DMS 273 (cell line): ENCODE results near the gene TRIM29.
"Not testable (repeated sequence)": the region's sequence is repeated elsewhere in the genome, so short reads cannot be mapped to it uniquely, and the experiment has no call there.

ENCODE experiments used
- DNase-seq: peaks from one replicate; lab custom pipeline; 2025; ENCODE audit not compliant: unreplicated experiment; lab: John Stamatoyannopoulos, UW

TRIM29 gene

DNA sequence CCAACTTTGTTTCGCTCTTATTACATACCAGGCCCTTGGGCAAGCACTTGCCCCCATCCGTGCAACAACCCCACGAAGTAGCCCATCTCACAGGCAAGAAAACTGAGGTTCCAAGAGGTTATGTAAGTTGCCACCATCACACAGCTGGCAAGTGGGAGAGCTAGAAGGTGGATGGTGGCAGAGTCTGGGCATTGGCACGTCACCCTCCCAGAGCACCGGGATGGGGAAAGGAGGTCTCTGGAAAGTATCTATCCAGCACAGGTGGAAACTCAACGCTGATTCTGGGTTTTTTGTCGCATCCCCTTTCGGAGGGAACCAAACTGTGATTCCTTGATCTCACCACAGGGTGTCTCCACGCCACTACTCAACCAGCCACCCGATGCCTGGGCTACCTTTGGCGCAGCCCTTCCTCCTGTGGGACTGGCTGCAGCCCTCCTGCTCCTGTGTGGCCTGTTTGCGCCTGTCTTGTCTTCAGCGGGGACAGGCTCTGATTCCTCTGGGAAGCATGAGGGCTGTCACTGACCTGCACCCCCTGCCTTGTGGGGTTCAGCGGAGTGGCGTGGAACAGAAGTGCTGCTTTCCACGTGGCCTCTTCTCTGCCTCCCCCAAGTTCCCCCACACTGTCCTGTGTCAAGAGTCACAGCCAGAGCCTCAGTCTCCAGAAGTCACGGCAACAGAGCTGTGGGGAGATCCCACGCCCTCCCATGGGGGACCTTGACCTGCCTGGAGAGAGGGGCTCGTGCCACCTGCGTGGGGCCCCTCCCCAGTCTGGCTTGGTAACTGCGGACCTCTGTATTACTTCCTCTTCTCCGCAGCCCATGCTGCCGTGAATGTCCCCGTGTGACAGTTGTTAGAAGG is 34.4 kb upstream of the TRIM29 start:
- peak; percentile 78 for DNase-seq

DNA sequence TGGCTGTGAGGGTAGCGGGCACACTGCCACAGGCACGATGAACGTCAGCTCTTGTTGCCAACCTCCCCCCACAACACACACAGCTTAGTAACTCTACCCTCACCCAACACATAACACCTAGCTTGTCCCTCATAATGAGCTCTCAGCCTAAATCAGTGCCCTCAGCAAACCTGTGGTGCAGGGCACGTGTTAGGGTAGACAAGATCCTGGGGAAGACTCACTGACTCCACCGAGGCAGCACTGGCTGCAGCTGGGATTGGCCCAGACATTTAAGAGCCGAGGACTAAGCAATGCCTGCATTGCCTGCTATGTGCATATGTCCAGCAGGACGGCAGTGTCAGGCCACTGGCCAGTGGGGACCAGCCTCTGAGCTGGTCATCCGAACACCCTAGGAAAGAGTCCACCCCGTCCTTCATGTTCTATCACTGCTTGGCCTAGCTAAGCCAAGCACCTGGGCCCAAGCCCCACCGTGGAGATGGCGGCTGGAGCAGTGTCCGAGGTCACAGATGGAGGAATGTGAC is 32.9 kb upstream of the TRIM29 start:
- DNase-seq, result no peak

DNA sequence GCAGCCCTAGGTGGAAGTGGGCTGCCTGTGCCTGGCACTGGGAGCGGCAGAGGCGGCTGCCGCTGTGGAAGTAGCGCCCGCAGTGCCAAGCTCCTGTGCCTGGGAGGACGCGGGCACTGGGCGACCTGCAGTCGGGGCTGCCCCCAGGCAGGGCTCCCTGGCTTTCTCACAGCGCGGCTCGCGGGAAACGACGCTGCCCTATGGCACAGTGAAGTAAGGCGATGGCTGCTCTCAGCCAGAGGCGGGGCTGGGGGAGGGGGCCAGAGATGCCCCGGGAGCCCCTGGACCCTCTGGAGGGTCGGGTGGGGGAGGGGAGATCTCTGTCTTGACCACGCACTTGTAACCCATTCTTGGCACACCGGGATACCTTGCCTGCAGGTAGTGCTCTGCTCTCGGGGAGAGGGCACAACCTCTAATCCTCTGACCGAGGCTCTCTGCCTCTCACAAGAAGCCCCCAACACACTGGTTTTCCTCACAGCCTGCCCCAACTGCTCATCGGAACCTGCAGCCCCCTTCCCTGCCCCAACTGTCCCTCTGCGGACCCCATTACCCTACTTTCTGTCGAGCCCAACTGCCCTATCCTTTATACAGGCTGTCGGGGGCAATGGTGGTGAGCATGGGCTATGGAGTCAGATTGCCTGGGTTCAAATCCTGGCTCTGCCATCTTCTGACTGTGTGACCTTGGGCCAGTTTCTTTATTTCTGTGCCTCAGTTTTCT is 32.2 kb upstream of the TRIM29 start:
- DNase-seq, result no peak

DNA sequence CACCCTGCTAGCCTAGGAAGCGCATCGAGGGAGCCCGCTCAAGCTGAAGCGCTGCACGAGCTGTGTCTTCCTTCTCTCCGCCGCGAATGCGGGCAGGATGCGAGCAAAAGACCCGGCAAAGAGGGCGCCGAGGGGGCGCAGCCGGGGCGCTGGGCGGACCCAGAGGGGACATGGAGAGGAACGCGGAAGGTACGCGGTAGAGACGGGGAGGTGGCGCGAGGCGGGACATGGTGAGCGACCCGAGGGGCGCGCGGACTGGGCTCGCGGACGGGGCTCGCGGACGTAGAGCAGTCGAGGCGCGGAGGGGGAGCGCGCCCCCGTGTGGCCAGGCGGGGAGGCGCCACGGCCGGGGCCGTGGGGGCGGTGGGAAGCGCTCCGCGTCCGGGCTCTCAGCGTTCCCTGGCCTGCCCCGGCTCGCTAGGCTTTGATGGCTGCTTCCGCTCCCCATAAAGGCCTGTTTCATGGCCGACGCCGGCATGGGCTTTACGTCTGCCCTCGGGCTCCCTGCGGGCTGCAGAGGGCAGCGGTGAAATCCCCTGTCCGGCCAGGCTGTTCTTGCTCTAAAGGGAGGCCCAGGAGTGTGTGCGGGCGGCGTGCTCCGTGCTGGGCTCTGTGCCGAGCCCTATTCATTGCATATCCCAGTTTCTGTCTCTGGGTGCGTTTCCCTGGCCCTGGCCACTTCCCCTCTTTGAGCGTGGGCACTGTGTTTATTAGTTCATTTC is 31.2 kb upstream of the TRIM29 start:
- DNase-seq, result peak; percentile 80

DNA sequence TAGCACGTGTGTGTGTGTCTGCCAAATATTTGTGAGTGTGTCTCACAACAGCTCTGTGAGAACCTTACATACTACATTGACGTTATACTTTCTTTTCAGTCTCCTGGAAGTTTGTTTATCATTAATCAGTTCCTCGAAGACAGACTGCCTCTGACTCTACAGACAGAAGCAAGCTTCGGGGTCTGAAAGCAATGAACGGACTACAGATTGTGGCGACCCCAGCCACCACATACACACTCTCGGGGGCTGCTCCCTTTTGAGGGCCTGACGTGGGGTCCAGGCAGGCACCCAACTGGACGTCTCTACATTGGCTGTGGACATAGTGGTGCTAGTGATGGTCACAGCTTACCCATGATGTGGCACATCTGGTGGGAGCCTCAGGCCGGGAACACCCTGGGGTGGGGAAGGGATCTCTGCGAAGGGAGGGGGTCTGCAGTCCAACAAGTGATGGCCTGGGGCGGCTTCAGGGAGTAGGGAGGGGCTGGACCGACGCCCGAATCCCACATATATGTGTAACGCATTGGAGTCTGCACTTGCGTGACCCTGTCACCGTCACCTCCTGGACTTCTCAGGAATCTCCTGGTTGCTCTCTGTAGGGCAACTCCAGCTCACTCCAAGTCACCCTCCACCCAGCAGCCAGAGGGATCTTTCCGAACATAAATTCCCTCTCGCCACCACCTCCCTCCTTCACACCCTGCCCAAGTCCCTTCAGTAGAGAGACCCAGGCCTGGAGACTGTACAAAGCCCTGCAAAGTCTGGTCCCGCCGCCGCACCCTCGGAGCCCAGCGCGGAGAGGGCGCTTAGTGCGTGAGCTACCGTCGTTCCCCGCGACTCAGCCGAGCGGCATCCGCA is 30.4 kb upstream of the TRIM29 start:
- no peak for DNase-seq

DNA sequence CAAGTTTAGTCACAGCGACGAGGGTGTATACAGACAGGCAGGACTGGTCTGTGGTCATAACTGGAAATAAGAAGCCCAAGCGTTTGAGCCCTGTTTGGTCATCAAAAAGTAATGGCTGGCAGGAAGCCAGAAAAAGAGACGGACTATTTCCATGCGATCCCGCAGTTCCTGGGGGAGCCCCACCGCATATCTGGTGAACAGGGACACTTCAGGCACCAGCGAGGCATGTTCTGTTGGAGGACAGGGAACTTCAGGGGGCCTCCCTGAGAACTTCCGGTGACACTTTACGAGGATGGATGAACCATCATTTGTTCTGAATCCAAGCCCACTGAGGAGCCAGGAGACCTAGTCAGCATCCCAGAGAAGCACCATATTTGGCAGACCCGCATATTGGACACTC is 29.7 kb upstream of the TRIM29 start:
- no peak for DNase-seq

DNA sequence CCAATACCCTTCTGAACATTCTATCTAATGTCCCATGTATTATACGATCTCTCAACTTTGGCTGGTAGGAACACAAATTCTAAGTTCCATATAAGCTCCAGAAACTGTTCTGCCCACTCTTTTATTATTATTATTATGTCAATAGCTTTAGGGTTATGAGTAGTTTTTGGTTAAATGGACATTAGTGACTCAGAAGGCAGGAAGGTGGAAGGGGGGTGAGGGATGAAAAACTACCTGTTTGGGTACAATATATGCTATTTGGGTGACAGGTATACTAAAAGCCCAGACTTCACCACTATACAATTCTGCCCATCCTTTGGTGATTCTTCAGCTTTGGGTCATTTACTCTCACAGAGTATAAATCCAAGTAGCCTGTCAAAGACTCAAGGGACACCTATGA is 22.5 kb upstream of the TRIM29 start:
- no peak for DNase-seq

DNA sequence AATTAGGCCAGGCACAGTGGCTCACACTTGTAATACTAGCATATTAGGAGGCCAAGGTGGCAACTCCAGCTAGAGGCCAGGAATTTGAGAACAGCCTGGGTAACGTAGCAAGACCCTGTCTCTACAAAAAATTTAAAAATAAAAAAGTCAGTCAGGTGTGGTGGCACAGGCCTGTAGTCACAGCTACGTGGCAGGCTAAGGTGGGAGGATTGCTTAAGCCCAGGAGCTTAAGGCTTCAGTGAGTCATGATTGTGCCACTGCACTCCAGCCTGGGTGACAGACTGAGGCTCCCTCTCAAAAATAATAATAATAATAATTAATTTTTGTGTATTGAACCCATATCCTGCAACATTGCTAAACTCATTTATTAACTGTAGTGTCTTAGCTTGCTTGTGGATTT is 15.3 kb upstream of the TRIM29 start:
- no peak for DNase-seq

DNA sequence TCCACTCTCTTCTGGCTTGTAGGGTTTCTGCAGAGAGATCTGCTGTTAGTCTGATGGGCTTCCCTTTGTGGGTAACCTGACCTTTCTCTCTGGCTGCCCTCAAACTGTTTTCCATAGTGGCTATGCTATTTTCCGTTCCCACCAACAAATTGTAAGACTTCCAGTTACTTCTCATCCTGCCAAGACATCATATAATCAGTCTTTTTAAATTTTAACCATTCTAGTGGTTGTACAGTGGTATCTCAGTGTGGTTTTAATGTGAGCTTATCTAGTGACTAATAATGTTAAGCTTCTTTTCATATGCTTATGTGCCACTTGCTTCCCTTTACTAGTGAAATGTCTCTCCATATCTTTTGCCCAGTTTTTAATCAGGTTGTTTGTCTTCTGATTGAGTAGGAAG is 13.6 kb upstream of the TRIM29 start:
- DNase-seq, result no peak

DNA sequence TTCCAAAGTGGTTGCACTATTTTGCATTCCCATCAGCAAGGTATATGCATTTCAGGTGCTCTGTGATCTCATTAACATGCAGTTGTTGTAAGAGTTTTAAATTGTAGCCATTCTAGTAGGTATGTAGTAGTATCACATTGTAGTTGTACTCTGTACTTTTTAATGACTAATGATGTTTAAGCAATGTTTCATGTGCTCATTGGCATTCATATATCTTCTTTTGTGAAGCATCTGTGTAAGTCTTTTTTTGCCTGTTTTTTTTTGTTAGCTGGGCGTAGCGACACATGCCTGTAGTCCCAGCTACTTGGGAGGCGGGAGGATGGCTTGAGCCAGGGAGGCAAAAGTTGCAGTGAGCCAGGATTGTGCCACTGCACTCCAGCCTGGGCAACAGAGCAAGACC is 11.3 kb upstream of the TRIM29 start:
- no peak for DNase-seq

DNA sequence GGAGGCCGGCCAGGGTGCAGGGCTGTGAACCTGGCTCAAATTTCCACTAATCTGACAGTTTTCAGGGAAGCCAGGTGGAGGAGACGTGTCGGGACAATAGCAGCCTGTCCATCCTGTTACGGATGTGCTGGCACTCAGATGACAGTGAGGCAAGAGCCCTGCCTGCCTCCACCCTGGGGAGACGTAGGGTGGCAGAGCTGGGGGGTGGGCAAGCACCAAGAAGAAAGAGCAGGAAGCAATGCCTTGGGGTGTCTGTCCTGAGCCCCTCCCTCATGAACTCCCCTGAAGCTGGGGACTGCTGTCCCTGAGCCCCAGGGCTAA is 10.0 kb upstream of the TRIM29 start:
- no peak for DNase-seq

DNA sequence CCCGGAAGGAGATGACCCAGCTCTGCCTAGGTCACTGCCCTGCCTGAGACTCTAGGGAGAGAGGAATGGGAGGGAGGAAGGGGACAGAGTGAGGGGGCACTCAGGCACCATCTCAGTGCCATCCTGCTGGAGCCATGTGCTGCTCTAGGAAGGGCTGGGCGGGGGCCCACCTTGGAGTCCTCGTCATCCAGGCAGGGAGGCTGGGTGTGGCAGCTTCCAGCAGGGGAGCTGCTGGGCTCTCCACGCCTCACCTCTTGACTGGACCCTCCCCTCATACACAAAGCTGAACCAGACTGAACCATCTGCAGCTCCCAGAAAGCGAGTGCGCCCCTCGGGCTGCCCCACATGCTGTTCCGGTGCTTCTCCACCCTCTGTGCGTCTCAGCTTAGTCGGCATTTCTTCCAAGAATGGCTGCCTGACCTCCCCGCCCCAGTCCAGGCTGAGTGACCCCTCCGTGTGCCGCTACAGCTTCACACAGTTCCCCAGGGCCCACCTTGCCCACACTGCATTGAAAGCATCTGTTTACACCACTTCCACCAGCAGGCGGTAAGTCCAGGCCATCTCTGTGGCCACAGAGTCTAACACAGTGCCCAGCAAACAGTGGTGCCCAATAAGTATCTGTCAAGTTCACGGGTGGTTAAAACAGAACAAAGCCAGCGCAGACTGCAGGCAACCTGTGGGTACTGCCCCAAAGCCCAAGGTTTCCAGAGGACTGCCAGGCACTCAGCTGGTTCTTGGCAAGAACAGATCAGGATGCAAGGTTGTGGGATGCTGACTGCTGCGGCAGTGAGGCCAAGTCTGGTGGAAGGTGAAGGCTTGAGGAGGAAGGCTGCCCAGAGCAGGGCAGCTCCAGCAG is 9.4 kb upstream of the TRIM29 start:
- DNase-seq, result no peak

DNA sequence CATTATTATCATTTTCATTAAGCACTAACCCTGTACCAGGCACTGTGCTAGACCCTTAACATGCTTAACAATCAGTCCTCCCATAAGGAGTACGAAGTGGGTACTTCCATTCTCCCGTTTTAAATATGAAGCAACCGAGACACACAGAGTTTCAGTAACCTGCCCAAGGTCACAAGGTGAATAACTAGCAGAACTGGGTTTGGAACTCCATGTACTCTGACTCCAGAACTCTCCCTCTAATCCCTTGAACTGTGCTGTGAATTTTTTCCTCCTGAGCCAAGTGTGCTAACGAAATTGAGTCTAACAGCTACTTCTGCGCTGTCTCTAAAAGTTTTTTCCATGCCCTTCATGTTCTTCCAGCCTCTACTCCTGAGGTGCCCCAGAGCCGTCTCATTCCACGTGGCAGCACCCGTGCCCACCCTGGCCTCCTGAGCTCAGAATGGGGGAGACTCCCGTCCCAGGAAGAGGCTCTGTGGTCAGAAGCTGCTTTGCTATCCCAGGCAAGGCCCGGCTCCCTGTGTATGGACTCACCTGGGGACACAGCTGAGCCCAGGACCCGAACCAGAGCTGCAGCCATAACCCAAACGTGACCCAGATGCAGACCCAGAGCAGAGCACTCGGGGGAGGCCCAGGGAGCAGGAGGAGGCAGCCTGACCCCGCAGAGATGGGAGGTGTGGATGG is 8.6 kb upstream of the TRIM29 start:
- DNase-seq, result no peak

DNA sequence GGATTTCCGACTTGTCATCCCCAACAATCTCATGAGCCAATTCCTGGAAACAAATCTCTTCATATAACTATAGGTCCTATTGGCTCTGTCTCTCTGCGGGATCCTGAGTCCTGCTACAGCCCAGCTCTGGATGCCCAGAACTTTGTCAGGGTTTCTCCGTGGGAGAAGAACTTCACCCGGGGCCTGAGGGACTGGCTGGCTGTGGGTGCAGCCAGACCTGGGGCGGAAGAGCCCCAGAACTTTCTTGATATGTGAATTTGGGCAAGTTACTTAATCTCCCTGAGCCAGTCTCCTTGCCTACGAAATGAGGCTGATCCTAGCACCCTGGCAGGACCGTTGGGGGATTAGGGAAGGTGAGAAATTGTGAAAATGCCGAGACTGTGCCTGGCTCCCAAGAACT is 6.6 kb upstream of the TRIM29 start:
- DNase-seq, result no peak

DNA sequence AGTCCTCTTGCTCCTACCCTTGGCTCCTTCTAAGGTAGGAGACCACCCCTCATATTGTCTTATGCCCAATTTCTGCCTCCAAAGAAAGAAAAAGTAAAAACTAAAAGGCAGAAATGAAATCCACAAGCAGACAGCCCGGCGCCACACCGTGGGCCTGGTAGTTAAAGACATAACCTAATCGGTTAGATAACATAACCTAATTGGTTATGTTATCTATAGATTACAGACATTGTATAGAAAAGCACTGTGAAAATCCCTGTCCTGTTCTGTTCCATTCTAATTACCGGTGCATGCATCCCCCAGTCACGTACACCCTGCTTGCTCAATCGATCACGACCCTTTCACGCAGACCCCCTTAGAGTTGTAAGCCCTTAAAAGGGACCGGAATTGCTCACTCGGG is 5.6 kb upstream of the TRIM29 start:
- not testable (repeated sequence) for DNase-seq

DNA sequence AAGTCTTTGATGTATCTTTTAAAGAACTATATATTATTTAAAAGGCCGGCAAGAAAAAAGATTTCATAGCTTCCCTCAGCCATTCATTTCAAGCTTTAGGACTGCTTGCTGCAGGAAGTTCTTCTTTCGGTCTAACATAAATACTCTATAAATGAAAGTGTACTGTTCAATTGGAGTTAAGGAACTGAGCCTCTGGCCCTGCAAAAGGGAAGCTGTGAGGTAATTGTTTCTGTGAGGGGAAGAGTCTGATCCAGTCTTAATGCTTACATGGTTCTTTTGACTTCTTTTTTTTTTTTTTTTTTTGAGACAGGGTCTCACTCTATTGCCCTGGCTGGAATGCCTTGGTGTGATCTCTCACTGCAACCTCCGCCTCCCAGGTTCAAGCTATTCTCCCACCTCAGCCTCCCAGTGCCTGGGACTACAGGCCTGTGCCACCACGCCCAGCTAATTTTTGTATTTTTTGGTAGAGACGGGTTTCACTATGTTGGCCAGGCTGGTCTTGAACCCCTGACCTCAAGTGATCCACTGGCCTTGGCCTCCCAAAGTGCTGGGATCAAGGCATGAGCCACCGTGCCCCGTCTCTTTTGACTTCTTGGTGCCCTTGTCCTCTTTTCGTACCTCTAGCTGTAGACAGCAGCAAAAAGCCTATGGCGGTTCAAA is 4.7 kb upstream of the TRIM29 start:
- no peak for DNase-seq

DNA sequence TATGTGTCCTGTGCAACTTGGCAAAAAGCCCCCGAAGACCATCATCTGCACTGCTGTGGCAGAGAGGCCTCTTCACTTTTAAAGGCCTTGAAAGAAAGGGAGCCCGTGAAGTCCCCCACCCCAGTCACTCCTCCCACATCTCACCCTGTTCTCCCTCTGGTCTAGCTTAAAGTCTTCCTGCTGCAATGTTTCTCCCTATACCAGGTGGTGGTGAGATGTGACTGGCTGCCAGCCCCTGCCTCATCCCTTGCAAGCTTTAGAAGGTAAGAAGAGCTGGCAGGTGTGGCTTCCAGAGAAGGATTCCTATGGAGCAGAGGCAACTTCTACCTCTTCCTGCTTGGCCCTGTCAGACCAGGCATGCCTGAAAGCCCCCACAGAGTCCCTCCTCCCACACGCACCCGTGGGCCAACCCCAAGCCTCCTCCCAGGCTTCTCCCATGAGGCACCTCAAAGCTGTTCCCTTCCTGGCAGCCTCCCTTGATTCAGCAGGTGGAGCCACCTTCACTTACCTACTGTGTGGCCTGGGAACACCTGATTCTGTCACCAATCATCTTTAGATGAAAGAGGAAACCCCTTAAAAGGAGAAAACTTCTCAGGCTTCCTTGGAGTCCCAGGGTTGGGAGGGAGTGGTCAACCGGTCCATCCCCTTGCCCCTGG is 4.0 kb upstream of the TRIM29 start:
- DNase-seq, result no peak

DNA sequence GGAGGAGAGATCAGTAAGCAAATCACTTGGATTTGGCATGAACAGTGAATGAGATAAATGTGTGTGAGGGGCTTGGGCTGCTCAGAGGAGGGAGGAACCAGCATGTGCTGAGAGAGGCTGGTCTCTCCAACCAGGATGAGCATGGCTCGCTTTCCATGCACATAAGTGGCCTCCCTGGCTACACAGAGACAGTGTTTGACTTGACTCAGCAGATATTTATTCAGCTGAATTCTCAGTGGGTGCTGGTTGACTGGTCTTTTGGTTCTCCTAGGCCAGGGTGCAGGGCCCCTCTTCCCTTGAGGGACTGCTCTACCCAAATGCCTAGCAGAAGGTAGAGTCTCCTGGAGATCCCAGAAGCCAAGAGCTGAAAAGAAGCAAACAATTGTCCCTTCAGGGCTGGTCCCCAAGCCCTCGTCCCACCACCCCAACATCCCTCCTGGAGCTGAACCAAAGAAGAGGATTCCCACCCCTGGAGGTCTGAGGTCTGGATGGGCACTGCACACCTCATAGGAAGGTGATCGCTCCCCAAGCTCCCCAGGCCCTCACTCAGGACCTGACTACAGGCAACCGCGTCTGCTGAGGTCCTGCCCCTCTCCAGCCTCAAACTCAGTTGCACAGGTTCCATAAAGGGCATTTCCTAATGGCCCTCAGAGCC is 3.3 kb upstream of the TRIM29 start:
- DNase-seq, result no peak
